K562 (cell line): ENCODE measurements around the gene TBC1D5. TPM values are rescaled to one million over a fixed set of nuclear protein-coding genes. Genes with fewer than 3 reads are reported as not detected.

Source experiments
- ATAC-seq: fragments of 200-7000 bp; cut with Tn5 transposase; 3 replicates; pipeline ENCODE4 v1.9.1; 2020; ENCODE audit warnings: moderate library complexity
- BruUV-seq: library from RNA; stranded (reverse); fragments of 400-500 nt; replicated peaks from 2 replicates; lab custom pipeline; 2021; lab: Mats Ljungman, UMichigan
- CTCF ChIA-PET: fragments of 300-600 bp; formaldehyde crosslinking; extraction: SDS; loops from one replicate; lab custom pipeline; 2021; ENCODE audit warnings: low intra/inter-chr PET ratio; lab: Yijun Ruan, JAX
- POLR2A ChIA-PET: fragments of 300-600, 350-650 bp; sonication (Branson Sonifier 250); formaldehyde crosslinking; extraction: SDS; loops from one replicate; lab custom pipeline; 2021; ENCODE audit warnings: antibody characterized with exemption, inconsistent platforms; lab: Yijun Ruan, JAX
- DNase-seq, 4 experiments: peaks; one replicate each; pipeline versions ENCODE4 v3.0.0 to v3.0.0-alpha.2; 2011 to 2018; ENCODE audit warnings: low spot score in 3 of 4, mixed read lengths in 3 of 4; ENCODE audit errors: extremely low read depth in 1 of 4
- FAIRE-seq: peaks from 2 replicates; lab custom pipeline; 2011; peaks lifted over from hg19 to GRCh38; lab: Jason Lieb, UNC
- H2AFZ ChIP-seq: 2 replicates; pipeline ENCODE4 v1.6.0; 2011; ENCODE audit warnings: low read depth, low read length, control low read depth, inconsistent platforms
- H3K27ac ChIP-seq: fragments of 200-600 bp; 3 replicates; pipeline ENCODE4 v1.8.0; 2011; ENCODE audit warnings: low read depth, mild to moderate bottlenecking, control low read depth, inconsistent platforms, low read length, moderate library complexity, mixed read lengths; ENCODE audit errors: extremely low read depth
- H3K27me3 ChIP-seq, 2 experiments: fragments of 300-600 bp in 1 of 2; 2 replicates in 1 of 2; 3 replicates in 1 of 2; pipeline versions ENCODE4 v1.6.0 to v1.8.0; 2011; ENCODE audit warnings: inconsistent platforms in 2 of 2, low read length in 2 of 2, mild to moderate bottlenecking in 1 of 2, mixed read lengths in 1 of 2, moderate library complexity in 1 of 2; ENCODE audit not compliant: control insufficient read depth in 2 of 2, insufficient read depth in 2 of 2
- H3K36me3 ChIP-seq: fragments of 300-600 bp; 3 replicates; pipeline ENCODE4 v1.8.0; 2011; ENCODE audit warnings: mild to moderate bottlenecking, low read length, inconsistent platforms; ENCODE audit not compliant: control insufficient read depth, insufficient read depth
- H3K4me1 ChIP-seq, 2 experiments: fragments of 200-600 bp in 1 of 2; replicated peaks in 1 of 2; 2 replicates in 1 of 2; 3 replicates in 1 of 2; pipeline versions ENCODE4 v1.5.1 to v1.8.0; 2011; ENCODE audit warnings: inconsistent platforms in 2 of 2, low read length in 2 of 2, mild to moderate bottlenecking in 1 of 2, mixed read lengths in 1 of 2, moderate library complexity in 1 of 2; ENCODE audit not compliant: control insufficient read depth in 2 of 2, insufficient read depth in 2 of 2
- H3K4me2 ChIP-seq: 2 replicates; pipeline ENCODE4 v1.6.1; 2011; ENCODE audit warnings: low read length, control low read depth, inconsistent platforms, mixed read lengths; ENCODE audit not compliant: insufficient read depth
- H3K4me3 ChIP-seq: fragments of 200-600 bp; sonication (generic), shearing (Covaris generic); 2 replicates; pipeline ENCODE4 v1.5.1; 2016; ENCODE audit warnings: control low read depth, inconsistent platforms
- H3K79me2 ChIP-seq: fragments of 200-600 bp; 3 replicates; pipeline ENCODE4 v1.8.0; 2011; ENCODE audit warnings: low read length, inconsistent platforms; ENCODE audit not compliant: control insufficient read depth, insufficient read depth
- H3K9ac ChIP-seq, 2 experiments: 2 replicates each; pipeline versions ENCODE4 v1.6.0 to v1.6.1; 2011; ENCODE audit warnings: low read depth in 2 of 2, low read length in 2 of 2, control low read depth in 1 of 2, inconsistent platforms in 1 of 2, mild to moderate bottlenecking in 1 of 2, mixed read lengths in 1 of 2; ENCODE audit not compliant: insufficient read depth in 1 of 2
- H3K9me1 ChIP-seq: one replicate; pipeline ENCODE4 v1.6.0; 2011; ENCODE audit warnings: inconsistent platforms, mild to moderate bottlenecking, low read length, moderate library complexity; ENCODE audit not compliant: control insufficient read depth, insufficient read depth
- H3K9me3 ChIP-seq: replicated peaks from 2 replicates; pipeline ENCODE4 v1.5.1; 2011; ENCODE audit warnings: low read depth, low read length, inconsistent platforms; ENCODE audit not compliant: control insufficient read depth, insufficient read depth
- H4K20me1 ChIP-seq: replicated peaks from 2 replicates; pipeline ENCODE4 v1.6.1; 2011; ENCODE audit warnings: low read length, inconsistent platforms, mixed read lengths; ENCODE audit not compliant: control insufficient read depth, insufficient read depth
- ARHGAP35 ChIP-seq: fragments of 450-650 bp; IDR thresholded peaks from 2 replicates; pipeline ENCODE4 v1.6.1; 2018; ENCODE audit not compliant: partially characterized antibody
- BACH1 ChIP-seq: fragments of 200-800 bp; sonication (Bioruptor generic); IDR thresholded peaks from 2 replicates; pipeline ENCODE4 v1.6.1; 2016; ENCODE audit warnings: missing genetic modification characterization, missing compliant biosample characterization
- LARP7 ChIP-seq: fragments of 450-650 bp; IDR thresholded peaks from 2 replicates; pipeline ENCODE4 v1.6.1; 2016
- MEIS2 ChIP-seq: fragments of 450-650 bp; IDR thresholded peaks from 2 replicates; pipeline ENCODE4 v1.6.1; 2014; ENCODE audit warnings: mild to moderate bottlenecking; ENCODE audit not compliant: partially characterized antibody
- PKNOX1 ChIP-seq: fragments of 450-650 bp; IDR thresholded peaks from 2 replicates; pipeline ENCODE4 v1.6.1; 2016
- POLR2H ChIP-seq: IDR thresholded peaks from 2 replicates; pipeline ENCODE4 v1.6.1; 2016; ENCODE audit warnings: missing genetic modification characterization, low read depth, mild to moderate bottlenecking, control low read depth, missing compliant biosample characterization, moderate library complexity
- ZBTB2 ChIP-seq: fragments of 450-650 bp; IDR thresholded peaks from 2 replicates; pipeline ENCODE4 v1.6.1; 2016; ENCODE audit warnings: antibody characterized with exemption
- ZNF41 ChIP-seq: fragments of 250-450 bp; sonication (Bioruptor Pico); conservative IDR thresholded peaks from 2 replicates; pipeline ENCODE4 v1.4.0; 2020; ENCODE audit warnings: mild to moderate bottlenecking
- ZNF57 ChIP-seq: fragments of 450-650 bp; formaldehyde crosslinking; IDR thresholded peaks from 2 replicates; pipeline ENCODE4 v1.4.0; 2020; ENCODE audit warnings: mild to moderate bottlenecking, moderate library complexity
- WGBS: fragments of 100-300 bp; shearing (Covaris generic); methylation state at CpG from one replicate; pipeline ENCODE4 v1.1.6; 2016; ENCODE audit warnings: low coverage, mixed read lengths; ENCODE audit not compliant: insufficient coverage; ENCODE audit errors: missing lambda C conversion rate; 5-methylcytosine and 5-hydroxymethylcytosine counted together
- in situ Hi-C: fragments of 300-500 bp; cut with MboI; formaldehyde crosslinking; loops from 4 replicates; pipeline ENCODE4 v1.15.0; 2018; ENCODE audit warnings: inconsistent platforms, mixed read lengths
- intact Hi-C: fragments of 100-400 bp; cut with micrococcal nuclease; formaldehyde crosslinking; loops from 2 replicates; pipeline ENCODE4 v1.14.2; 2022
- polyA plus RNA-seq, 8 experiments: library from polyadenylated mRNA; depleted of rRNA in 4 of 8; stranded (reverse) in 5 of 8; unstranded in 3 of 8; fragments of >200 nt; fragmentation: Nextera tagmentation in 2 of 8; fragmentation: Illumina TruSeq in 1 of 8; extraction: Ambion mirVana in 2 of 8; extraction: Trizol in 1 of 8; gene quantifications; 2 replicates each; pipeline versions ENCODE4 v1.2.1 to v1.2.3, GENCODE V29; 2011 to 2014; ENCODE audit warnings: inconsistent platforms in 1 of 8, missing spikeins in 1 of 8
- total RNA-seq, 7 experiments: library from RNA; depleted of rRNA in 6 of 7; stranded (reverse); fragments of >200 nt in 6 of 7; fragmentation: Illumina TruSeq in 2 of 7; extraction: Trizol in 2 of 7; gene quantifications; 2 replicates each; pipeline versions ENCODE4 v1.2.1 to v1.2.3, GENCODE V29; 2011 to 2021; ENCODE audit warnings: low replicate concordance in 1 of 7

Gene TBC1D5
- total and polyA plus RNA-seq, 9 of the 15 experiments (the other 6 are each of a cell fraction or from before 2014, with no cell fraction given) = 2.9 to 38.1 (median 25.6) TPM

- intact Hi-C loops = no loop called here
- BruUV-seq = no TSS peak
- CTCF ChIA-PET = no interaction called here
These were observed 71.7 kb downstream of the TBC1D5 start for GRCh38 chr3:17670749-17671148.

More at GRCh38 chr3:17670749-17671148, 71.7 kb downstream of the TBC1D5 start:
- 36% methylated on average over 3 of the region's 3 CpGs for WGBS
- Histone ChIP-seq H2AFZ (no peak overlapping the region), H4K20me1 (no peaks in the 10 kb centered on the region), H3K9me3 (no peaks in the 10 kb centered on the region), H3K79me2 (no peaks in the 10 kb centered on the region), H3K9ac (no peak overlapping the region), H3K4me2 (no peak overlapping the region), H3K4me3 (no peak overlapping the region), H3K27me3 (no peaks in the 10 kb centered on the region), H3K9me1 (no peaks in the 10 kb centered on the region), H3K27ac (no peak overlapping the region), H3K4me1 (no peaks in the 10 kb centered on the region), H3K36me3 (no peaks in the 10 kb centered on the region)
- TF ChIP-seq ZBTB2 = no peak
- TF ChIP-seq LARP7 = no peak
- TF ChIP-seq ARHGAP35 = no peak
- TF ChIP-seq BACH1 = no peak
- TF ChIP-seq ZNF41 (CRISPR knock-in tag) = no peak
- TF ChIP-seq ZNF57 (CRISPR knock-in tag) = no peak
- peak; percentile 9; the same call in 1 of the 2 replicates for TF ChIP-seq PKNOX1
- no peak for TF ChIP-seq POLR2H (tag)
- TF ChIP-seq MEIS2 = peak; percentile 37
- no peak for ATAC-seq
- POLR2A ChIA-PET = interaction anchor here (1.2 to 1.4 kb wide), 2 partner anchors 10 to 11 kb away, joined by 3 to 4 read pairs; no protein-coding TSS in a partner anchor
- no peak for DNase-seq
- in situ Hi-C loops = no loop called here
- FAIRE-seq = no peak
